ENCODE measurements around the gene RGL1. TPM values are rescaled to one million over a fixed set of nuclear protein-coding genes. Genes with fewer than 3 reads are reported as not detected.

The RGL1 gene
- total and polyA plus RNA-seq, 3 donors from 2014 or later = 34.3 to 58.2 (median 41.5) TPM

DNA sequence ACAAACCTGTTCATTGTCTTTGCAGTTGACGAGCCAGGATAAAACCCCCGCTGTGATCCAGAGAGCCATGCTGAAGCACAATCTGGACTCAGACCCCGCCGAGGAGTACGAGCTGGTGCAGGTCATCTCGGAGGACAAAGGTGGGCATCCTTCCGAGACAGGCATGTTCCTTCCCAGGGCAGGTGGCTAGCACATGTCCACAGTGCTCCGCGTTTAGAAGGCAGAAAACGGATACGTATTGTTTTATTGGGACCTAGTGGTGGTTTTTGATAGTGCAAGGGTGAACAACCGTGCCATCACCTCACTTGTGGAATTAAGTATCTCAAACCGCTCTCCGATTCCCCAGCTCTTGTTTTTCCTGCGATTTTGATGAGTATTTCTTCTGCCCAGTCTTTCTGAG, 117.3 kb downstream of the RGL1 start:
- no peak for TF ChIP-seq POLR2A (IDR thresholded peaks at IDR 0.05)
- TF ChIP-seq, protein P1, sequence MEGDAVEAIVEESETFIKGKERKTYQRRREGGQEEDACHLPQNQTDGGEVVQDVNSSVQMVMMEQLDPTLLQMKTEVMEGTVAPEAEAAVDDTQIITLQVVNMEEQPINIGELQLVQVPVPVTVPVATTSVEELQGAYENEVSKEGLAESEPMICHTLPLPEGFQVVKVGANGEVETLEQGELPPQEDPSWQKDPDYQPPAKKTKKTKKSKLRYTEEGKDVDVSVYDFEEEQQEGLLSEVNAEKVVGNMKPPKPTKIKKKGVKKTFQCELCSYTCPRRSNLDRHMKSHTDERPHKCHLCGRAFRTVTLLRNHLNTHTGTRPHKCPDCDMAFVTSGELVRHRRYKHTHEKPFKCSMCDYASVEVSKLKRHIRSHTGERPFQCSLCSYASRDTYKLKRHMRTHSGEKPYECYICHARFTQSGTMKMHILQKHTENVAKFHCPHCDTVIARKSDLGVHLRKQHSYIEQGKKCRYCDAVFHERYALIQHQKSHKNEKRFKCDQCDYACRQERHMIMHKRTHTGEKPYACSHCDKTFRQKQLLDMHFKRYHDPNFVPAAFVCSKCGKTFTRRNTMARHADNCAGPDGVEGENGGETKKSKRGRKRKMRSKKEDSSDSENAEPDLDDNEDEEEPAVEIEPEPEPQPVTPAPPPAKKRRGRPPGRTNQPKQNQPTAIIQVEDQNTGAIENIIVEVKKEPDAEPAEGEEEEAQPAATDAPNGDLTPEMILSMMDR (IDR thresholded peaks at IDR 0.05) = peak; percentile 20 to 32 (median 21)
- H3K27ac ChIP-seq = no peak overlapping the region
- H3K9me3 ChIP-seq = no peaks in the 10 kb centered on the region
- DNase-seq = no peak
- 90 to 91% methylated on average over 15 of the region's 15 CpGs for WGBS, 2 donors
- H3K36me3 ChIP-seq (ENCODE audit: low read depth, missing control alignments) = no peaks in the 10 kb centered on the region
- intact Hi-C loops (cut with DNase I; ENCODE audit: low total_unique reads) = no loop called here
- no peak overlapping the region for H3K4me3 ChIP-seq
- H3K4me1 ChIP-seq = no peaks in the 10 kb centered on the region
- no peaks in the 10 kb centered on the region for H3K27me3 ChIP-seq

DNA sequence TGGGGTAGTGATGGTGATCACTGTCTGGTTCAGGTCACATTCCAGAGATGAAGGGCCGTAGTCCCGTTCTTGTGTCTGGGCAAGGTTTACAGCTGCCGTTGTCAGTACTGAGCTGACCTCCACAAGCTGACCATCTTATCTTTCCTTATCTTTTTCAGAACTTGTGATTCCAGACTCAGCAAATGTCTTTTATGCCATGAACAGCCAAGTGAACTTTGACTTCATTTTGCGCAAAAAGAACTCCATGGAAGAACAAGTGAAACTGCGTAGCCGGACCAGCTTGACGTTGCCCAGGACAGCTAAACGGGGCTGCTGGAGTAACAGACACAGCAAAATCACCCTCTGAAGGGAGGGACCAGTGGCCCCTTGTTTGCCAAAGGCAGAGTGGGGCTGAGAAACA, 121.0 kb downstream of the RGL1 start:
- intact Hi-C loops (cut with DNase I; ENCODE audit: low total_unique reads) = no loop called here
- TF ChIP-seq, protein P1 (IDR thresholded peaks at IDR 0.05) = no peak
- no peak for TF ChIP-seq POLR2A (IDR thresholded peaks at IDR 0.05)
- H3K27ac ChIP-seq = no peak overlapping the region
- H3K4me1 ChIP-seq = no peaks in the 10 kb centered on the region
- no peaks in the 10 kb centered on the region for H3K36me3 ChIP-seq (ENCODE audit: low read depth, missing control alignments)
- H3K9me3 ChIP-seq = no peaks in the 10 kb centered on the region
- 66 to 84% methylated on average over 8 of the region's 8 CpGs for WGBS, 2 donors
- H3K4me3 ChIP-seq = no peak overlapping the region
- DNase-seq = no peak
- H3K27me3 ChIP-seq = no peaks in the 10 kb centered on the region

DNA sequence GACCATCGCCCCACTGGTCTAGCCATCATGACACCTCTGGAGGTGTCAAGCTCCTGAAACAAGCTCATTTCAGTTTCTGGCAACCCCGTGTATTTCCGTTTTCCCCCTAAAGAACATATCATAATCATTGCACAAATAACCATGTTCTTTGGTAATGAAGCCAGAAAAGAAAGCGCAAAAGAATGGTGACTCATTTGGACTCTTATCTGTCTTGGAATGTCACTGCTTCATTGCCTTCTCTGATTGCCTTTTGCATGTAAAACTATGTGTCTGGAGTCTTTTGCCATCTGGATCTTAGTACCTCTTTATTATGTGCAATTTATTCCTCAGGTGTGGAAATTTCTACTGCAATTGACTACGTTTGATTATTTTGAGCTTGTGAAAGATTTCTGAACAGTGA, 122.1 kb downstream of the RGL1 start:
- DNase-seq = no peak
- Histone ChIP-seq H3K27ac (no peak overlapping the region), H3K9me3 (no peaks in the 10 kb centered on the region), H3K36me3 (ENCODE audit: low read depth, missing control alignments) (no peaks in the 10 kb centered on the region), H3K4me3 (no peak overlapping the region), H3K4me1 (peaks cover 1% of the 10 kb centered on the region), H3K27me3 (no peaks in the 10 kb centered on the region)
- no peak for TF ChIP-seq POLR2A (IDR thresholded peaks at IDR 0.05)
- TF ChIP-seq, protein P1 (IDR thresholded peaks at IDR 0.05) = no peak
- 83 to 92% methylated on average over 5 of the region's 5 CpGs for WGBS, 2 donors
- intact Hi-C loops (cut with DNase I; ENCODE audit: low total_unique reads) = no loop called here

DNA sequence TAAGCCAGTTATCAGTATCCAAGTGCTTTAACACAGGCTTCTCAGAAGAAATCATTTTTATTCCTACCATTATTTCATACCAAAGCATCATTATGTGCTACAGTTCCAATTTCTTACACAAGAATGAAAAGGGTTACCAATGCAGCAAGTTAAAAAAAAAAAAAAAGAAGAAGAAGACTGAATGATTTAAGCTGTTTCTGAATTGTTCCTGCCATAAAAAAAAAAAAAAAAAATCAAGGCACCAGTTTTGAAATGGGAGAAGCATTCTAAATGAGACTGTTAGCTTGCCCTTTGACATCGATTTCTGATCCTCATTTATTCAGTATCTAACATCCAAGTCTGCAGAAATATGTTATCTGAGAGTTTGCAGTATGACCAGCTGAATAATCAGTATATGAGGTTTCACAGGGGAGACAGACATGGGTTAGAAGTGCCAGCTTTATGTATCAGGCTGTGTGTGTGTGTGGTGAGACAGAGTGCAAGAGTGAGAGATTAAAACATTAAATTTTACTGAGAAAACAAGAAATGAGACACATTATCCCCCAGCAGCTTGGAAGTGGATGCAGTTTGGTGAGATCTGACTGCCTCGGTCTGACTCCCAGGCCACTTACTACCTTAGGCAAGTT, 126.8 kb downstream of the RGL1 start:
- Histone ChIP-seq H3K36me3 (ENCODE audit: low read depth, missing control alignments) (no peaks in the 10 kb centered on the region), H3K27me3 (no peaks in the 10 kb centered on the region), H3K9me3 (no peaks in the 10 kb centered on the region), H3K4me1 (peaks cover 5% of the 10 kb centered on the region), H3K4me3 (no peak overlapping the region), H3K27ac (peak overlapping the region in 1 of 2 donors; percentile 44)
- WGBS, 2 donors = 41 to 45% methylated on average over 2 of the region's 2 CpGs
- TF ChIP-seq, protein P1 (IDR thresholded peaks at IDR 0.05) = no peak
- TF ChIP-seq POLR2A (IDR thresholded peaks at IDR 0.05) = no peak
- DNase-seq = no peak
- intact Hi-C loops (cut with DNase I; ENCODE audit: low total_unique reads) = no loop called here

DNA sequence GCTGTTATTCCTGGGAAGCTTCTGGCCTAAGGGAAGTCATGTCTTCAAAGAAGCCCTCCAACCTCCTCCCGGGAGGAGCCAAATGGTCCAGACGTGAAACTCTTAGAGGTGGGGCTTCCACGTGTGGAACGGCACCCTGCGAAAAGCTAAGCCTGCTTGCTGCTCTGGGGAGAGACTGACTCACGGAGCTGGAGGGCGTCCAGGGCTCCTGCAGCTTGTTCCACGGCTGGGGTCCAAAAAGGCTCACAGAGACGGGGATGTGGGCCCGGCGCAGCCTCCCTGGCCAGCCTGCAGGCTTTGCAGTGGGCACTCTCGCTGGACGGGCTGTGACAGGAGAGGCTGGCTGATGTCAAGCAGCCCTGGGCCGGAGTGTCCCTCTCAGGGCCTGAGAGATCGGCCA, 127.5 kb downstream of the RGL1 start:
- no peaks in the 10 kb centered on the region for H3K9me3 ChIP-seq
- peak overlapping the region in 1 of 2 donors; percentile 42 for H3K27ac ChIP-seq
- TF ChIP-seq, protein P1 (IDR thresholded peaks at IDR 0.05) = no peak
- TF ChIP-seq POLR2A (IDR thresholded peaks at IDR 0.05) = no peak
- intact Hi-C loops (cut with DNase I; ENCODE audit: low total_unique reads) = no loop called here
- no peaks in the 10 kb centered on the region for H3K27me3 ChIP-seq
- no peaks in the 10 kb centered on the region for H3K36me3 ChIP-seq (ENCODE audit: low read depth, missing control alignments)
- H3K4me1 ChIP-seq = peaks cover 5% of the 10 kb centered on the region
- peak; percentile 83 for DNase-seq
- no peak overlapping the region for H3K4me3 ChIP-seq
- WGBS, 2 donors = 33 to 54% methylated on average over 14 to 15 of the region's 15 CpGs
